ENCODE data around the gene OR4A16.

Gene OR4A16

DNA sequence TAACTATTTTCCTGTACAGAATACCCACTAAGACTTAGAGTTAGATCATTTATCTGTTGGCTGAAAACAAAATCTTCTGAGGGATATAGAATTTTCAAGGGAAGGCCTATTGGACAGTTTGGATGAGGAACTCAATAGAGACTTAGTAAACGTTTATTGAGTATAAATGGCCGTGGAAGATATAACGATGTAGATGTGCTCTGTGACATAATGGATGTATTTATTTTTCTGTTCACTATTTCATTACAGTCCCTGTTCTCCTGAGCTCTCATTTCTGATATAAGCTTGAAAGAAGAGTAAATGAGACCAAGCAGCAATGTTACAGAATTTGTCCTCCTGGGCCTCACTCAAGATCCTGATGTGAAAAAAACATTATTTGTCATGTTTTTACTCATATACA is at the start of gene OR4A16:
Gene OR4A16 (plus strand): TSS at position 301 of the 400 bp plus-strand sequence. CDS start 0 bp downstream, at position 301.
- no peak for DNase-seq

GRCh38 chr11:55324500-55324899 is 18.5 kb upstream of the OR4A16 start:
- no peak for DNase-seq

- no peak for DNase-seq
Observed at GRCh38 chr11:55345306-55345705, 2.3 kb downstream of the OR4A16 start.

- no peak for DNase-seq
Observed at GRCh38 chr11:55349032-55349431, 6.0 kb downstream of the OR4A16 start.

GRCh38 chr11:55357560-55358184 is 14.7 kb downstream of the OR4A16 start:
- no peak for DNase-seq

DNA sequence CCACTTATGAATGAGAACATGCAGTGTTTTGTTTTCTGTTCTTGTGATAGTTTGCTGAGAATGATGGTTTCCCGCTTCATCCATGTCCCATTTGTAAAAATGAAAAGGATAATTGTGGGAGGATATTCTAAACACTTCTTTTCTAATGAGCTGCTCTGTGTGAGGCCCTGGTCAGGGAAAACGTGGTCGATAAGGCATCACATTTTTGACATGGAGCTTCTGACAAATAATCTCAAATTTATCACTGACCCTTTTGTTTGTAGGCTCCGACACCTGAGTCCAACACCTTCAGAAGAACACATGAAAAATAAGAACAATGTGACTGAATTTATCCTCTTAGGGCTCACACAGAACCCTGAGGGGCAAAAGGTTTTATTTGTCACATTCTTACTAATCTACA is 24.7 kb downstream of the OR4A16 start, which contains the start of gene OR4A15:
Gene OR4A15 (plus strand): TSS at position 301 of the 400 bp plus-strand sequence. CDS start 0 bp downstream, at position 301.
- no peak for DNase-seq
